A549 (cell line): ENCODE measurements around the gene TBC1D10B. TPM values are rescaled to one million over a fixed set of nuclear protein-coding genes. Genes with fewer than 3 reads are reported as not detected.
"Not testable (repeated sequence)": the region's sequence is repeated elsewhere in the genome, so short reads cannot be mapped to it uniquely, and the experiment has no call there.

Experiments
- ATAC-seq, 2 experiments: fragments of 200-7000 bp in 1 of 2; fragments of >200 bp in 1 of 2; cut with Nextera tagmentation in 1 of 2; cut with Tn5 transposase in 1 of 2; 3 replicates each; pipeline versions ENCODE4 v1.8.0 to v1.9.1; 2018 to 2020; ENCODE audit warnings: mild to moderate bottlenecking in 1 of 2, moderate library complexity in 1 of 2
- CTCF ChIA-PET: fragments of 300-600 bp; sonication (Branson Sonifier 250); formaldehyde crosslinking; extraction: SDS; loops from one replicate; lab custom pipeline; 2021; ENCODE audit warnings: antibody characterized with exemption, inconsistent platforms; lab: Yijun Ruan, JAX
- POLR2A ChIA-PET: fragments of 350-600 bp; formaldehyde crosslinking; extraction: SDS; loops from one replicate; lab custom pipeline; 2021; ENCODE audit warnings: antibody characterized with exemption, inconsistent platforms; lab: Yijun Ruan, JAX
- DNase-seq, 2 experiments: peaks; one replicate each; pipeline versions ENCODE4 v3.0.0 to v3.0.0-alpha.2; 2011 to 2016; ENCODE audit warnings: low read depth in 1 of 2, low spot score in 1 of 2
- FAIRE-seq: peaks from 2 replicates; lab custom pipeline; 2011; peaks lifted over from hg19 to GRCh38; lab: Jason Lieb, UNC
- H3K27ac ChIP-seq, 2 experiments: fragments of >200 bp; sonication (Bioruptor Twin); formaldehyde crosslinking; 3 replicates each; pipeline ENCODE4 v1.5.1; 2016 to 2017
- H3K4me1 ChIP-seq: fragments of >200 bp; sonication (Bioruptor Twin); formaldehyde crosslinking; 3 replicates; pipeline ENCODE4 v1.6.1; 2016
- H3K4me2 ChIP-seq: fragments of >200 bp; sonication (Bioruptor Twin); formaldehyde crosslinking; 3 replicates; pipeline ENCODE4 v1.6.1; 2016
- H3K4me3 ChIP-seq: fragments of >200 bp; sonication (Bioruptor Twin); formaldehyde crosslinking; 3 replicates; pipeline ENCODE4 v1.5.1; 2016
- H3K9me3 ChIP-seq: fragments of >200 bp; sonication (Bioruptor Twin); formaldehyde crosslinking; 3 replicates; pipeline ENCODE4 v1.6.1; 2016
- BHLHE40 ChIP-seq: IDR thresholded peaks from 2 replicates; pipeline ENCODE4 v1.6.1; 2012; ENCODE audit warnings: low read depth, low read length, inconsistent platforms
- CBX2 ChIP-seq: fragments of 200-600 bp; sonication (generic); IDR thresholded peaks from 2 replicates; pipeline ENCODE4 v1.6.1; 2016; ENCODE audit warnings: low read depth, mild to moderate bottlenecking, borderline replicate concordance
- CBX8 ChIP-seq: fragments of 200-600 bp; sonication (generic); IDR thresholded peaks from 2 replicates; pipeline ENCODE4 v1.6.1; 2016
- CHD4 ChIP-seq: fragments of 200-600 bp; sonication (generic); IDR thresholded peaks from 2 replicates; pipeline ENCODE4 v1.6.1; 2016; ENCODE audit warnings: antibody characterized with exemption, mild to moderate bottlenecking, borderline replicate concordance
- CTCF ChIP-seq: fragments of >200 bp; sonication (Bioruptor Twin); formaldehyde crosslinking; IDR thresholded peaks from 3 replicates; pipeline ENCODE4 v1.5.1; 2016
- EHF ChIP-seq: fragments of 250-450 bp; sonication (Bioruptor Pico); IDR thresholded peaks from 2 replicates; pipeline ENCODE4 v1.5.0; 2020; ENCODE audit warnings: mild to moderate bottlenecking
- ESRRA ChIP-seq: fragments of 150-350 bp; IDR thresholded peaks from 2 replicates; pipeline ENCODE4 v1.6.1; 2014; ENCODE audit warnings: mild to moderate bottlenecking, low read length, borderline replicate concordance
- FOSB ChIP-seq: fragments of 250-450 bp; sonication (Bioruptor Pico); IDR thresholded peaks from 2 replicates; pipeline ENCODE4 v1.5.0; 2020; ENCODE audit warnings: mild to moderate bottlenecking, moderate library complexity
- FOXS1 ChIP-seq: fragments of 250-450 bp; sonication (Bioruptor Pico); IDR thresholded peaks from 2 replicates; pipeline ENCODE4 v1.5.0; 2020; ENCODE audit warnings: mild to moderate bottlenecking, moderate library complexity
- GATA3 ChIP-seq: IDR thresholded peaks from 2 replicates; pipeline ENCODE4 v1.6.1; 2012; ENCODE audit warnings: borderline replicate concordance
- HOXB13 ChIP-seq: fragments of 250-450 bp; sonication (Bioruptor Pico); IDR thresholded peaks from 2 replicates; pipeline ENCODE4 v1.5.0; 2020; ENCODE audit warnings: low read depth, mild to moderate bottlenecking, moderate library complexity
- MAX ChIP-seq: IDR thresholded peaks from 2 replicates; pipeline ENCODE4 v1.6.1; 2012
- NPAS2 ChIP-seq: fragments of 250-450 bp; sonication (Bioruptor Pico); IDR thresholded peaks from 2 replicates; pipeline ENCODE4 v1.8.0; 2022; ENCODE audit warnings: mild to moderate bottlenecking, moderate library complexity, borderline replicate concordance
- NR3C1 ChIP-seq: fragments of >200 bp; sonication (Bioruptor Twin); formaldehyde crosslinking; IDR thresholded peaks from 3 replicates; pipeline ENCODE4 v1.6.1; 2017
- POLR2AphosphoS2 ChIP-seq: conservative IDR thresholded peaks from 2 replicates; pipeline ENCODE4 v1.6.1; 2012; ENCODE audit warnings: low read length, improper control_type of control experiment, inconsistent platforms
- RCOR1 ChIP-seq: fragments of 150-350 bp; IDR thresholded peaks from 2 replicates; pipeline ENCODE4 v1.6.1; 2014; ENCODE audit warnings: antibody characterized with exemption, low read length, low read depth
- RFX5 ChIP-seq: fragments of 450-650 bp; IDR thresholded peaks from 2 replicates; pipeline ENCODE4 v1.7.1; 2014; ENCODE audit warnings: antibody characterized with exemption, mild to moderate bottlenecking, moderate library complexity
- TFCP2L1 ChIP-seq: fragments of 250-450 bp; sonication (Bioruptor Pico); IDR thresholded peaks from 2 replicates; pipeline ENCODE4 v1.5.0; 2021; ENCODE audit warnings: mild to moderate bottlenecking
- TP53 ChIP-seq: fragments of 250-450 bp; sonication (Bioruptor Pico); IDR thresholded peaks from 2 replicates; pipeline ENCODE4 v1.5.0; 2021; ENCODE audit warnings: mild to moderate bottlenecking, moderate library complexity
- ZC3H11A ChIP-seq: fragments of 450-650 bp; IDR thresholded peaks from 2 replicates; pipeline ENCODE4 v1.6.1; 2014; ENCODE audit warnings: antibody characterized with exemption, mild to moderate bottlenecking
- ZSCAN20 ChIP-seq: fragments of 250-450 bp; sonication (Bioruptor Pico); IDR thresholded peaks from 2 replicates; pipeline ENCODE4 v1.8.0; 2022; ENCODE audit warnings: mild to moderate bottlenecking, moderate library complexity
- WGBS: methylation state at CpG from one replicate; pipeline ENCODE4 v1.1.6; 2017; ENCODE audit errors: missing lambda C conversion rate; 5-methylcytosine and 5-hydroxymethylcytosine counted together
- polyA plus RNA-seq, 4 experiments: library from polyadenylated mRNA; depleted of rRNA in 3 of 4; stranded (reverse); fragments of >200 nt; fragmentation: RNase III in 1 of 4; extraction: RNeasy Plus Mini Kit Qiagen cat#74134 plus additional on column Dnase treatment in 1 of 4; gene quantifications; 2 replicates in 3 of 4; 3 replicates in 1 of 4; pipeline ENCODE4 v1.2.3, GENCODE V29; 2011 to 2017
- TF ChIP-seq, protein P1 (sequence below): fragments of 250-450 bp; sonication (Bioruptor Pico); IDR thresholded peaks from 2 replicates; pipeline ENCODE4 v1.5.0; 2021; ENCODE audit warnings: mild to moderate bottlenecking, moderate library complexity, borderline replicate concordance
- TF ChIP-seq, protein P2 (sequence below): fragments of 200-600 bp; sonication (generic); IDR thresholded peaks from 2 replicates; pipeline ENCODE4 v1.6.1; 2016; ENCODE audit warnings: antibody characterized with exemption, mild to moderate bottlenecking, moderate library complexity
- TF ChIP-seq, protein P3 (sequence below): fragments of 250-450 bp; sonication (Bioruptor Pico); IDR thresholded peaks from 2 replicates; pipeline ENCODE4 v1.5.0; 2020; ENCODE audit warnings: low read depth, mild to moderate bottlenecking, moderate library complexity

Gene TBC1D10B
- polyA plus RNA-seq, 2 of the 4 experiments (the other 2 are of a cell fraction) = 10.9 to 23.2 TPM

GRCh38 chr16:30346286-30346685 is 24.0 kb downstream of the TBC1D10B start:
- WGBS = 89% methylated on average over 3 of the region's 3 CpGs
- FAIRE-seq (no peak), ATAC-seq (no peak), DNase-seq (no peak)
- ChIA-PET CTCF (interaction anchor here (1.4 kb wide), 1 partner anchor 18 kb away, joined by 3 read pairs; no protein-coding TSS in a partner anchor), POLR2A (no interaction called here)
- H3K4me2 ChIP-seq = no peak overlapping the region
- no peaks in the 10 kb centered on the region for H3K9me3 ChIP-seq
- H3K27ac ChIP-seq = no peak overlapping the region
- no peak for TF ChIP-seq ZSCAN20 (CRISPR knock-in tag)
- no peak for TF ChIP-seq FOSB
- TF ChIP-seq TFCP2L1 (CRISPR knock-in tag) = no peak
- no peak for TF ChIP-seq CBX8
- TF ChIP-seq POLR2AphosphoS2 = no peak
- TF ChIP-seq ESRRA = no peak
- TF ChIP-seq CHD4 = no peak
- TF ChIP-seq RFX5 = no peak
- TF ChIP-seq CTCF = no peak
- TF ChIP-seq ZC3H11A = no peak
- TF ChIP-seq HOXB13 (CRISPR knock-in tag) = no peak
- TF ChIP-seq, protein P1, sequence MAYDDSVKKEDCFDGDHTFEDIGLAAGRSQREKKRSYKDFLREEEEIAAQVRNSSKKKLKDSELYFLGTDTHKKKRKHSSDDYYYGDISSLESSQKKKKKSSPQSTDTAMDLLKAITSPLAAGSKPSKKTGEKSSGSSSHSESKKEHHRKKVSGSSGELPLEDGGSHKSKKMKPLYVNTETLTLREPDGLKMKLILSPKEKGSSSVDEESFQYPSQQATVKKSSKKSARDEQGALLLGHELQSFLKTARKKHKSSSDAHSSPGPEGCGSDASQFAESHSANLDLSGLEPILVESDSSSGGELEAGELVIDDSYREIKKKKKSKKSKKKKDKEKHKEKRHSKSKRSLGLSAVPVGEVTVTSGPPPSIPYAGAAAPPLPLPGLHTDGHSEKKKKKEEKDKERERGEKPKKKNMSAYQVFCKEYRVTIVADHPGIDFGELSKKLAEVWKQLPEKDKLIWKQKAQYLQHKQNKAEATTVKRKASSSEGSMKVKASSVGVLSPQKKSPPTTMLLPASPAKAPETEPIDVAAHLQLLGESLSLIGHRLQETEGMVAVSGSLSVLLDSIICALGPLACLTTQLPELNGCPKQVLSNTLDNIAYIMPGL = no peak
- no peak for TF ChIP-seq NR3C1
- no peak for TF ChIP-seq FOXS1
- TF ChIP-seq NPAS2 (CRISPR knock-in tag) = no peak
- no peak for TF ChIP-seq MAX
- peaks cover 1% of the 10 kb centered on the region; the same call in 1 of the 3 replicates for H3K4me1 ChIP-seq
- no peak overlapping the region for H3K4me3 ChIP-seq

DNA sequence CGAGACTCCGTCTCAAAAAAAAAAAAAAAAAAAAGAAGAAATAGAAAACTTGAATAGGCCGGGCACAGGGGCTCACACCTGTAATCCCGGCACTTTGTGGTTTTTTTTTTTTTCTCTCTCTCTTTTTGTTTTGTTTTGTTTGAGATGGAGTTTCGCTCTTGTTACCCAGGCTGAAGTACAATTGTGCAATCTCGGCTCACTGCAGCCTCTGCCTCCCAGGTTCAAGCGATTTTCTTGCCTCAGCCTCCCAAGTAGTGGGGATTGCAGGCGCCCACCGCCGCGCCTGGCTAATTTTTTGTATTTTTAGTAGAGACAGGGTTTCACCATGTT is 26.8 kb downstream of the TBC1D10B start:
- H3K27ac ChIP-seq, DNase-seq, FAIRE-seq, H3K4me1 ChIP-seq, H3K4me3 ChIP-seq, H3K9me3 ChIP-seq, POLR2A ChIA-PET, CTCF ChIA-PET, H3K4me2 ChIP-seq, ATAC-seq: not testable (repeated sequence)
- WGBS = 92% methylated on average over 11 of the region's 11 CpGs

DNA sequence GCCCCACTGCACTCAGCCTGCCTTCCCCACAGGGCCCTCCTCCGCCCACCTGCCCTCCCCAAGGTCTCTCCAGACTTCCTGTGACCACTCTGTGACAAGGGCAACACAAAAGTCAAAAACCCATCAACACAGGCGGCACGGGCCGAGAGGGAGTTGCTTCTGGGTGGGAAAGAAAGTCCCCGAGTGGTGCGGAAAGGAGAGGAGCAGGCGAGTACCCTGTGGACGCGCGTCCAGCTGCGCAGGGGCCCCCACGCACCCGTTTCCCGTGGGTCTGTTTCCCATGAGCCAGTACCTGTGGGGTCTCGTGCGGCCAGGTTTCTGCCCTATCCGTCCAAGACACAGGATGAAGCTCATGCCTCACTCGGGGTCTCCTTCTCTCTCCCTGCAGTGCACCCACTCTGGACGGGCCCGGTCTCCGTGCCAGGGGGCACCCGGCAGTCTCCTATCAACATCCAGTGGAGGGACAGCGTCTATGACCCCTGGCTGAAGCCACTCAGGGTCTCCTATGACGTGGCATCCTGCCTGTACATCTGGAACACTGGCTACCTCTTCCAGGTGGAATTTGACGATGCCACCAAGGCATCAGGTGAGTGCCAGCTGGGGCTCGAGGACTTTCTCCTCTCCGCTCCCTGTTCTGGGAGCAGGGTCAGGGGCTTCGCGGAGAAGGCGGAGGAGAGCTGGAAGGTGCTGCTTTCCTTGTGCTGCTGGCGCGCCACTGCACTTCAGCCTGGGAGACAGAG is 27.4 kb downstream of the TBC1D10B start:
- Histone ChIP-seq H3K4me2 (no peak overlapping the region), H3K4me3 (no peak overlapping the region), H3K4me1 (no peaks in the 10 kb centered on the region), H3K9me3 (no peaks in the 10 kb centered on the region), H3K27ac (no peak overlapping the region)
- FAIRE-seq (no peak), DNase-seq (no peak), ATAC-seq (peak in 1 of 2 experiments; percentile 36; a peak in 1 of 6 replicates)
- TF ChIP-seq RCOR1 (no peak), BHLHE40 (no peak), RFX5 (no peak), MAX (no peak), TP53 (no peak), EHF (CRISPR knock-in tag) (no peak), NPAS2 (CRISPR knock-in tag) (no peak), CBX2 (no peak), ZC3H11A (no peak), FOXS1 (no peak), GATA3 (no peak), TFCP2L1 (CRISPR knock-in tag) (no peak), ZSCAN20 (CRISPR knock-in tag) (no peak)
- TF ChIP-seq, protein P2, sequence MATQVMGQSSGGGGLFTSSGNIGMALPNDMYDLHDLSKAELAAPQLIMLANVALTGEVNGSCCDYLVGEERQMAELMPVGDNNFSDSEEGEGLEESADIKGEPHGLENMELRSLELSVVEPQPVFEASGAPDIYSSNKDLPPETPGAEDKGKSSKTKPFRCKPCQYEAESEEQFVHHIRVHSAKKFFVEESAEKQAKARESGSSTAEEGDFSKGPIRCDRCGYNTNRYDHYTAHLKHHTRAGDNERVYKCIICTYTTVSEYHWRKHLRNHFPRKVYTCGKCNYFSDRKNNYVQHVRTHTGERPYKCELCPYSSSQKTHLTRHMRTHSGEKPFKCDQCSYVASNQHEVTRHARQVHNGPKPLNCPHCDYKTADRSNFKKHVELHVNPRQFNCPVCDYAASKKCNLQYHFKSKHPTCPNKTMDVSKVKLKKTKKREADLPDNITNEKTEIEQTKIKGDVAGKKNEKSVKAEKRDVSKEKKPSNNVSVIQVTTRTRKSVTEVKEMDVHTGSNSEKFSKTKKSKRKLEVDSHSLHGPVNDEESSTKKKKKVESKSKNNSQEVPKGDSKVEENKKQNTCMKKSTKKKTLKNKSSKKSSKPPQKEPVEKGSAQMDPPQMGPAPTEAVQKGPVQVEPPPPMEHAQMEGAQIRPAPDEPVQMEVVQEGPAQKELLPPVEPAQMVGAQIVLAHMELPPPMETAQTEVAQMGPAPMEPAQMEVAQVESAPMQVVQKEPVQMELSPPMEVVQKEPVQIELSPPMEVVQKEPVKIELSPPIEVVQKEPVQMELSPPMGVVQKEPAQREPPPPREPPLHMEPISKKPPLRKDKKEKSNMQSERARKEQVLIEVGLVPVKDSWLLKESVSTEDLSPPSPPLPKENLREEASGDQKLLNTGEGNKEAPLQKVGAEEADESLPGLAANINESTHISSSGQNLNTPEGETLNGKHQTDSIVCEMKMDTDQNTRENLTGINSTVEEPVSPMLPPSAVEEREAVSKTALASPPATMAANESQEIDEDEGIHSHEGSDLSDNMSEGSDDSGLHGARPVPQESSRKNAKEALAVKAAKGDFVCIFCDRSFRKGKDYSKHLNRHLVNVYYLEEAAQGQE = no peak
- TF ChIP-seq, protein P3, sequence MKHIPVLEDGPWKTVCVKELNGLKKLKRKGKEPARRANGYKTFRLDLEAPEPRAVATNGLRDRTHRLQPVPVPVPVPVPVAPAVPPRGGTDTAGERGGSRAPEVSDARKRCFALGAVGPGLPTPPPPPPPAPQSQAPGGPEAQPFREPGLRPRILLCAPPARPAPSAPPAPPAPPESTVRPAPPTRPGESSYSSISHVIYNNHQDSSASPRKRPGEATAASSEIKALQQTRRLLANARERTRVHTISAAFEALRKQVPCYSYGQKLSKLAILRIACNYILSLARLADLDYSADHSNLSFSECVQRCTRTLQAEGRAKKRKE (CRISPR knock-in tag) = no peak
- WGBS = 77% methylated on average over 32 of the region's 32 CpGs
- CTCF ChIA-PET = interaction anchor here (0.8 to 0.9 kb wide), 3 partner anchors 8 to 67 kb away, joined by 3 to 5 read pairs (median 3); partner anchors contain the start of gene CD2BP2
- POLR2A ChIA-PET = no interaction called here
